Measurements from ENCODE around the gene SIRPG. TPM values are rescaled to one million over a fixed set of nuclear protein-coding genes. Genes with fewer than 3 reads are reported as not detected.

The SIRPG gene
- total and polyA plus RNA-seq, 4 donors, result 0.32 to 0.71 (median 0.42) TPM; not detected in 1

GRCh38 chr20:1600736-1601135 is 56.8 kb downstream of the SIRPG start:
- 89% methylated on average over 3 of the region's 5 CpGs for WGBS
- H3K27ac ChIP-seq (ENCODE audit: low read depth in 1 of 2, low read length in 2 of 2), result no peak overlapping the region
- TF ChIP-seq ATF3 (IDR thresholded peaks at IDR 0.05), result no peak
- TF ChIP-seq MAX (IDR thresholded peaks at IDR 0.05), result no peak
- TF ChIP-seq HNF4A (conservative IDR thresholded peaks at IDR 0.05), result no peak
- TF ChIP-seq SP1 (IDR thresholded peaks at IDR 0.05), result no peak
- no peak for TF ChIP-seq EGR1 (IDR thresholded peaks at IDR 0.05; ENCODE audit: low read depth in 2 of 2)
- TF ChIP-seq RAD21 (IDR thresholded peaks at IDR 0.05), result no peak
- no peak for TF ChIP-seq JUND (IDR thresholded peaks at IDR 0.05)
- no peak for TF ChIP-seq REST (IDR thresholded peaks at IDR 0.05)
- TF ChIP-seq NR2F2 (IDR thresholded peaks at IDR 0.05), result no peak
- TF ChIP-seq HNF4G (IDR thresholded peaks at IDR 0.05), result no peak
- no peak for TF ChIP-seq TAF1 (conservative IDR thresholded peaks at IDR 0.05)
- TF ChIP-seq RXRA (IDR thresholded peaks at IDR 0.05), result no peak
- TF ChIP-seq FOXA2 (IDR thresholded peaks at IDR 0.05), result no peak
- TF ChIP-seq YY1 (IDR thresholded peaks at IDR 0.05), result no peak
- no peak for TF ChIP-seq GABPA (IDR thresholded peaks at IDR 0.05 in 1 of 2, conservative IDR thresholded peaks at IDR 0.05 in 1 of 2)
- H3K4me1 ChIP-seq (ENCODE audit: control insufficient read depth in 4 of 4, insufficient read depth in 4 of 4, low read length in 3 of 4), result no peaks in the 10 kb centered on the region
- H3K27me3 ChIP-seq (ENCODE audit: control insufficient read depth in 4 of 4, insufficient read depth in 4 of 4, low read length in 3 of 4), result no peaks in the 10 kb centered on the region
- H3K9ac ChIP-seq (ENCODE audit: low read depth in 1 of 2, low read length in 2 of 2), result no peak overlapping the region
- H3K36me3 ChIP-seq (ENCODE audit: control insufficient read depth in 4 of 4, insufficient read depth in 3 of 4, low read depth in 1 of 4, low read length in 3 of 4), result no peaks in the 10 kb centered on the region
- DNase-seq (ENCODE audit: low spot score), result no peak
- no peak overlapping the region for H3K4me3 ChIP-seq (ENCODE audit: low read depth in 1 of 3, low read length in 3 of 3)
- no peaks in the 10 kb centered on the region for H3K9me3 ChIP-seq (ENCODE audit: control insufficient read depth in 4 of 4, low read length in 3 of 4)

GRCh38 chr20:1595333-1595732 is 62.2 kb downstream of the SIRPG start:
- Histone ChIP-seq H3K27me3 (ENCODE audit: control insufficient read depth in 4 of 4, insufficient read depth in 4 of 4, low read length in 3 of 4) (no peaks in the 10 kb centered on the region), H3K4me3 (ENCODE audit: low read depth in 1 of 3, low read length in 3 of 3) (no peak overlapping the region), H3K36me3 (ENCODE audit: control insufficient read depth in 4 of 4, insufficient read depth in 3 of 4, low read depth in 1 of 4, low read length in 3 of 4) (no peaks in the 10 kb centered on the region), H3K9me3 (ENCODE audit: control insufficient read depth in 4 of 4, low read length in 3 of 4) (no peaks in the 10 kb centered on the region), H3K9ac (ENCODE audit: low read depth in 1 of 2, low read length in 2 of 2) (no peak overlapping the region), H3K27ac (ENCODE audit: low read depth in 1 of 2, low read length in 2 of 2) (no peak overlapping the region), H3K4me1 (ENCODE audit: control insufficient read depth in 4 of 4, insufficient read depth in 4 of 4, low read length in 3 of 4) (no peaks in the 10 kb centered on the region)
- no peak for DNase-seq (ENCODE audit: low spot score)
- TF ChIP-seq HNF4G (IDR thresholded peaks at IDR 0.05) (no peak), ZBTB33 (IDR thresholded peaks at IDR 0.05) (no peak), SP1 (IDR thresholded peaks at IDR 0.05) (no peak), NR2F2 (IDR thresholded peaks at IDR 0.05) (no peak), ATF3 (IDR thresholded peaks at IDR 0.05) (no peak), CTCF (IDR thresholded peaks at IDR 0.05; ENCODE audit: low read depth, low read length, missing input control) (no peak), JUND (IDR thresholded peaks at IDR 0.05) (no peak), RXRA (IDR thresholded peaks at IDR 0.05) (no peak), REST (IDR thresholded peaks at IDR 0.05) (no peak)
- no CpG with 5 or more reads among the region's 1 CpG for WGBS

All from liver (tissue), 9 donors.